ENCODE data around the gene PADI1.

PADI1 gene
- 0 reads per million in 2 donors for total RNA-seq

GRCh38 chr1:17204546-17205440 lies at the start of gene PADI1:
TSS of gene PADI1 (plus strand) at chr1:17205128. CDS start at chr1:17205218, 90 bp downstream.
- DNase-seq = no peak

- DNase-seq = no peak
These were observed 49.5 kb upstream of the PADI1 start for GRCh38 chr1:17155257-17155920.

- no peak for DNase-seq
These were observed 48.8 kb upstream of the PADI1 start for GRCh38 chr1:17156108-17156507.

- DNase-seq = no peak
These were observed 46.0 kb upstream of the PADI1 start for GRCh38 chr1:17158961-17159360.

- DNase-seq = no peak
These were observed 43.7 kb upstream of the PADI1 start for GRCh38 chr1:17161137-17161740.

GRCh38 chr1:17161926-17162800 lies 42.8 kb upstream of the PADI1 start:
- DNase-seq = no peak

GRCh38 chr1:17162941-17163340 lies 42.0 kb upstream of the PADI1 start:
- DNase-seq = no peak

- DNase-seq = no peak
These were observed 41.6 kb upstream of the PADI1 start for GRCh38 chr1:17163371-17163770.

- no peak for DNase-seq
These were observed 40.9 kb upstream of the PADI1 start for GRCh38 chr1:17163789-17164666.

- no peak for DNase-seq
These were observed 39.1 kb upstream of the PADI1 start for GRCh38 chr1:17165823-17166222.

- no peak for DNase-seq
These were observed 37.7 kb upstream of the PADI1 start for GRCh38 chr1:17167041-17167785.

GRCh38 chr1:17167786-17168090 lies 37.2 kb upstream of the PADI1 start:
- DNase-seq = no peak

GRCh38 chr1:17168091-17168876 lies 36.6 kb upstream of the PADI1 start:
- no peak for DNase-seq

- no peak for DNase-seq
These were observed 34.4 kb upstream of the PADI1 start for GRCh38 chr1:17170571-17170970.

- DNase-seq = no peak
These were observed 31.7 kb upstream of the PADI1 start for GRCh38 chr1:17173217-17173616.

- DNase-seq = no peak
These were observed 28.4 kb upstream of the PADI1 start for GRCh38 chr1:17176306-17177061.

- DNase-seq = no peak
These were observed 27.3 kb upstream of the PADI1 start for GRCh38 chr1:17177651-17178050.

- no peak for DNase-seq
These were observed 23.0 kb upstream of the PADI1 start for GRCh38 chr1:17181781-17182464.
